HepG2 (cell line): Measurements from ENCODE around the gene PSMB2. TPM values are rescaled to one million over a fixed set of nuclear protein-coding genes. Genes with fewer than 3 reads are reported as not detected.
A peak's percentile ranks its signal among the peaks of the same experiment; 100 is the strongest.

Experiments used
- ARNT2 ChIP-seq: sonication (generic); formaldehyde crosslinking; IDR thresholded peaks from 2 replicates; pipeline ENCODE4 v1.8.0; 2022; ENCODE audit warnings: mild to moderate bottlenecking, low read depth, missing genetic modification reagents, moderate library complexity
- BORCS8-MEF2B ChIP-seq: sonication (generic); formaldehyde crosslinking; IDR thresholded peaks from 2 replicates; pipeline ENCODE4 v1.8.0; 2022; ENCODE audit warnings: mild to moderate bottlenecking, missing genetic modification reagents
- DNMT3B ChIP-seq: conservative IDR thresholded peaks from 2 replicates; pipeline ENCODE4 v1.6.1; 2016; ENCODE audit warnings: missing biosample characterization, control low read depth
- ETS1 ChIP-seq: sonication (generic); formaldehyde crosslinking; IDR thresholded peaks from 2 replicates; pipeline ENCODE4 v1.4.0; 2020; ENCODE audit warnings: missing genetic modification reagents
- FOSL2 ChIP-seq: sonication (generic); formaldehyde crosslinking; IDR thresholded peaks from 2 replicates; pipeline ENCODE4 v1.4.0; 2020; ENCODE audit warnings: missing genetic modification reagents
- FOXJ3 ChIP-seq: sonication (generic); formaldehyde crosslinking; IDR thresholded peaks from 2 replicates; pipeline ENCODE4 v1.4.0; 2020; ENCODE audit warnings: missing genetic modification reagents, mild to moderate bottlenecking, borderline replicate concordance
- MYC ChIP-seq: sonication (generic); formaldehyde crosslinking; IDR thresholded peaks from 2 replicates; pipeline ENCODE4 v1.9.0; 2021; ENCODE audit warnings: missing genetic modification reagents, borderline replicate concordance
- NR2F2 ChIP-seq: IDR thresholded peaks from 2 replicates; pipeline ENCODE4 v1.6.1; 2012; ENCODE audit warnings: low read depth, inconsistent platforms, borderline replicate concordance
- PBX2 ChIP-seq: IDR thresholded peaks from 2 replicates; pipeline ENCODE4 v1.6.1; 2016; ENCODE audit warnings: control low read depth
- PLRG1 ChIP-seq: fragments of 450-650 bp; conservative IDR thresholded peaks from 2 replicates; pipeline ENCODE4 v1.6.1; 2016
- RORA ChIP-seq: sonication (generic); formaldehyde crosslinking; IDR thresholded peaks from 2 replicates; pipeline ENCODE4 v1.5.0; 2020; ENCODE audit warnings: mild to moderate bottlenecking, missing genetic modification reagents, moderate library complexity
- SRSF9 ChIP-seq: fragments of 200-400 bp; formaldehyde crosslinking; IDR thresholded peaks from 2 replicates; pipeline ENCODE4 v1.6.1; 2018; ENCODE audit warnings: borderline replicate concordance, mild to moderate bottlenecking, low read depth, low read length; ENCODE audit not compliant: insufficient read depth, poor library complexity, severe bottlenecking
- ZNF225 ChIP-seq: sonication (generic); formaldehyde crosslinking; IDR thresholded peaks from 2 replicates; pipeline ENCODE4 v1.4.0; 2020; ENCODE audit warnings: mild to moderate bottlenecking, missing genetic modification reagents
- ZNF646 ChIP-seq: sonication (generic); formaldehyde crosslinking; IDR thresholded peaks from 2 replicates; pipeline ENCODE4 v1.9.0; 2021; ENCODE audit warnings: mild to moderate bottlenecking, missing genetic modification reagents
- ZNF672 ChIP-seq: sonication (generic); formaldehyde crosslinking; IDR thresholded peaks from 2 replicates; pipeline ENCODE4 v1.8.1; 2022; ENCODE audit warnings: missing genetic modification reagents
- ZNF746 ChIP-seq: sonication (generic); formaldehyde crosslinking; IDR thresholded peaks from 2 replicates; pipeline ENCODE4 v1.8.0; 2022; ENCODE audit warnings: mild to moderate bottlenecking, missing genetic modification reagents
- ZNF773 ChIP-seq: sonication (generic); formaldehyde crosslinking; IDR thresholded peaks from 2 replicates; pipeline ENCODE4 v1.4.0; 2020; ENCODE audit warnings: missing genetic modification reagents, borderline replicate concordance
- ZNF784 ChIP-seq: sonication (generic); formaldehyde crosslinking; IDR thresholded peaks from 2 replicates; pipeline ENCODE4 v1.5.1; 2020; ENCODE audit warnings: missing genetic modification reagents, mild to moderate bottlenecking, borderline replicate concordance
- ZNF816 ChIP-seq: sonication (generic); formaldehyde crosslinking; IDR thresholded peaks from 2 replicates; pipeline ENCODE4 v1.8.0; 2022; ENCODE audit warnings: missing genetic modification reagents, mild to moderate bottlenecking, borderline replicate concordance
- ZSCAN25 ChIP-seq: sonication (generic); formaldehyde crosslinking; IDR thresholded peaks from 2 replicates; pipeline ENCODE4 v1.8.0; 2022; ENCODE audit warnings: mild to moderate bottlenecking, missing genetic modification reagents
- polyA plus RNA-seq, 8 experiments: library from polyadenylated mRNA; depleted of rRNA in 3 of 8; stranded (reverse) in 7 of 8; unstranded in 1 of 8; fragments of >200 nt; fragmentation: Illumina TruSeq in 4 of 8; extraction: Trizol in 4 of 8; gene quantifications; 2 replicates each; pipeline versions ENCODE4 v1.2.1 to v1.2.3, GENCODE V29; 2011 to 2016; ENCODE audit warnings: low read depth in 4 of 8, missing spikeins in 1 of 8, mixed read lengths in 1 of 8; ENCODE audit not compliant: insufficient read depth in 1 of 8
- total RNA-seq, 5 experiments: library from RNA; depleted of rRNA; stranded (reverse); fragments of >200 nt; fragmentation: Illumina TruSeq; extraction: Trizol; gene quantifications; 2 replicates each; pipeline ENCODE4 v1.2.3, GENCODE V29; 2016; ENCODE audit warnings: low read depth in 1 of 5

Gene PSMB2
- total and polyA plus RNA-seq, 2 of the 13 experiments (the other 11 are each of a cell fraction or from before 2014, with no cell fraction given): 60.6 to 62.2 TPM

GRCh38 chr1:35555601-35556477 is 85.5 kb downstream of the PSMB2 start (continued):
- TF ChIP-seq ZNF773 (CRISPR knock-in tag): no peak
- TF ChIP-seq ZNF784 (CRISPR knock-in tag): no peak
- no peak; the same call in 1 of the 2 replicates for TF ChIP-seq NR2F2
- no peak for TF ChIP-seq ETS1 (CRISPR knock-in tag)
- TF ChIP-seq ZNF225 (CRISPR knock-in tag): no peak
- no peak for TF ChIP-seq BORCS8-MEF2B (CRISPR knock-in tag)
- no peak for TF ChIP-seq ARNT2 (CRISPR knock-in tag)
- no peak; the same call in 1 of the 2 replicates for TF ChIP-seq DNMT3B (CRISPR knock-in tag)
- TF ChIP-seq ZNF746 (CRISPR knock-in tag): no peak
- no peak for TF ChIP-seq RORA (CRISPR knock-in tag)
- TF ChIP-seq FOXJ3 (CRISPR knock-in tag): peak; percentile 54; the same call in 1 of the 2 replicates
- TF ChIP-seq ZNF816 (CRISPR knock-in tag): no peak; the same call in 1 of the 2 replicates
- no peak for TF ChIP-seq ZNF672 (CRISPR knock-in tag)
- TF ChIP-seq PBX2 (CRISPR knock-in tag): no peak
- TF ChIP-seq MYC (CRISPR knock-in tag): no peak
- no peak for TF ChIP-seq ZSCAN25
- peak; percentile 81 for TF ChIP-seq FOSL2 (CRISPR knock-in tag)
- TF ChIP-seq PLRG1: no peak
- no peak for TF ChIP-seq SRSF9
- no peak for TF ChIP-seq ZNF646 (CRISPR knock-in tag)
